HG02852 (cell line): ENCODE results near the gene CTIF.

Source experiments
- ATAC-seq: cut with Tn5 transposase; IDR thresholded peaks from one replicate; pipeline ENCODE4 v1.9.1; 2021; ENCODE audit warnings: mild to moderate bottlenecking, moderate library complexity; ENCODE audit not compliant: unreplicated experiment

CTIF gene

GRCh38 chr18:48826806-48827205 lies 288.0 kb downstream of the CTIF start:
- no peak for ATAC-seq

- no peak for ATAC-seq
These were observed 288.7 kb downstream of the CTIF start for GRCh38 chr18:48827291-48828193.

DNA sequence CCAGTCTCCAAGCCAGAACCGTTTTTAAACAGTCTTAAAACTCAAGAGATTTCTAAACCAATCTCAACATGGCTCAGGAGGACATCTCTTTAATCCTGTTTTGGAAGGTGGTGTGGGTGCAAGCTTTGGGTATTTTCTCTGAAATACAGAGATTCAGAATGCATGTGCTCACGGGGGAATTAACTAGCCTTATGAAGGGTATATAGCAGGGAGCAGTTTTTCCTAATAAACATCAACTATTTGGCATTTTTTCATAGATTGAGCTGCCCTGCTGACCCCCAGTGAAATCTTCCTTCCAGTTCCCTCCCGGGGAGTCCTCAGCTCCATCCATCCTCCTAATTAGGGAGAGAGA lies 289.3 kb downstream of the CTIF start:
- no peak for ATAC-seq

DNA sequence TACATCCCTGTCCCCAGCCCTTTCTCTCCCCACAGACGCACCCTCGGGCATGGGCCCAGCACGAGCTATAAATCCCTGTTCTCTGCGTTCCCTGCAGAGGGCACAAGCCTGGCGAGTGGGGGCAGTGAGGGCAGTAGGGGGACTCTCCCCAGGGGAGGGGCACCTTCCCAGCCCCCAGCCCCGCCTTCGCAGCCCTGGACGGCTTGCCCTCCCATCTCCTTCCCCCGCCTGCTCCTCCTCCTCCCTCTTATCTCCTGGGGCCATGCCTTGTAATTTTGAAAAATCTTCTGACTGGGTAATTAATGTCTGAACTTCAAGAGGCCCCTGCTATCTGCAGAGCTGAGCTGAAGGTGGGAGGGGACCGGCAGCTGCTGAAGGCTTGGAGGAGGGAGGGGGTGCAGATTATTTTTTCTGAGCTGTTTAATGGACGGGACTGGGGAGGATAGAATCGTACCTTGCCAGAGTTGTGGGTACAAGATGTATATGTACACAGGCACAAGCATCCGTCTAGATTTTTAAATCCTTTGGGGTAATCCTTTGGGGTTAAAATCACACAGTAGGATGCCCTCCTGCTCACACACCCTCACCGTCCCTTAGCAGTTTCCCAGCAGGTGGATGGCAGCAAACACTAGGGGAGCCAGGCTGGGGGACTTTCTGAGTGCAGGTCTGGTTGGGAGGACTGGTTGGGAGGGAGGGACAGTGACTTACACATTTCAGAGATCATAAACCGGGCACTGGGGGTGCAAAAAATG lies 290.0 kb downstream of the CTIF start:
- no peak for ATAC-seq

GRCh38 chr18:48829443-48830149 lies 290.8 kb downstream of the CTIF start:
- no peak for ATAC-seq

GRCh38 chr18:48831113-48831759 lies 292.4 kb downstream of the CTIF start:
- ATAC-seq = no peak

- ATAC-seq = no peak
These were observed 293.0 kb downstream of the CTIF start for GRCh38 chr18:48831802-48832201.

DNA sequence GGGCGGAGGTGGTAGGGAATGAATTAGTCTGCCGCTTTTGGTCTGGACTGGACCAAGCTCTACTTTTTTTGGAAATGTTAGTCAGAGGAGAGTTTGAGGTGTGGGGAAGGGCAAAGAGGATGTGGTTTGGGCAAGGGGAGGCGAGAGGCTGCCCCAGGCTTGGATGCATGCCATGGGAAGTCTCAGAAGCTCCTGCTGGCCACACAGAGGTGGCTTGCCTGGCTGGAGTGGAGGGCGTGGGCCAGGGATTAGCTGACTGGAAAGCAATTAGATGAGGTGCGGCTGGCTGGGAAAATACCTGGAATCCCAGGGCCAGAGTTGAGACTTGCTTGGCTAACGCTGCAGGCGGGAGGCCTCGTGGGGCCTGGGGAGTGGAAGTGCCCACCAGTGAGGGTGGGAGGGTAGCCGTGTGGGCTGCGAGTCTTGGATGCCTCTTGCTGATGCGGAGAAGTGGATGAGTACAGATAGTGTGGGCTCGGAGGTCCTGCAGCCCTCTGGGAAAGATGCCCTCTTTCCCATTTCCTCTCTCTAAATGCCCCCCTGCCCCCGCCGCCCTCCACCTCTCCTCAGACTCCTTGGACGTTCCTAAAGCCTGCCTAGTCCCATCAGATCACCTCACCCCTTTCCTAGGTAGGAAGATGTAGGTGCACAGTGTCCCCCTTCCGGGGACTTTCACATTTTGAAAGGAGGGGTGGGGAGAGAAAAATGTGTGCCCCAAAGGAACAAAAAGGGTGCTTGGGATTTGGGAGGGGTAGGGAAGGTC lies 294.3 kb downstream of the CTIF start:
- no peak for ATAC-seq

DNA sequence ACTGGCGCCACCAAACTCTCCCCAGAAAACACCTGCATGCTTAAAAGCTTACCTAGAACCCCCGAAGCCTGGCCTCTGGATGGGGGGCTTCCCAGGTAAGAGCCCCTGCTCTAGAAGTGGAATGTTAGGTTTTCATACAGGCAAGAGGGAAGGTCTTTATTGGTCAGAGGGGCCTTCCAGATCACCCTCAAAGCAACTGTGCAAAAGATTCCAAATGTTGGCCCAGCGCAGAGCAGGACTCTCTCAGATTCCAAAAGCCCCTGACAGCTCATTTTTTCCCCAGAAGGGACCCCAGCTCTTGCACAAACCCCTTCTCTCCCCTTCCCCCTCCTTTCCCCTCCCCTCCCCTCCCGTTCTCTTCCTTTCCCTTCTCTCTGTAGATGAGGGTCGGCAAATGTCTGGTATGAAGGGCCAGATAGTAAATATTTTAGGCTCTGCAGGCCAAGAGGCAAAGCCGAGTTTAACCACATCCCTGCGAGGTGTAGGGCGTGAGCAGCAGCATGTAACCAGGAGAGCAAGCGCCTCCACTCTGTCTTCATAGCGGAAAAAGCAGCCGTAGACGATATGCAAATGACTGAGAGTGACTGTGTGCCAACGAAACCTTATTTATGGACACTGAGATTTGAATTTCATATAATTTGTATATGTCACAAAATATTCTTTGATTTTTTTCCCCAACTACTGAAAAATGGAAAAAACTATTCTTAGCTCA lies 295.0 kb downstream of the CTIF start:
- ATAC-seq = peak; percentile 83

DNA sequence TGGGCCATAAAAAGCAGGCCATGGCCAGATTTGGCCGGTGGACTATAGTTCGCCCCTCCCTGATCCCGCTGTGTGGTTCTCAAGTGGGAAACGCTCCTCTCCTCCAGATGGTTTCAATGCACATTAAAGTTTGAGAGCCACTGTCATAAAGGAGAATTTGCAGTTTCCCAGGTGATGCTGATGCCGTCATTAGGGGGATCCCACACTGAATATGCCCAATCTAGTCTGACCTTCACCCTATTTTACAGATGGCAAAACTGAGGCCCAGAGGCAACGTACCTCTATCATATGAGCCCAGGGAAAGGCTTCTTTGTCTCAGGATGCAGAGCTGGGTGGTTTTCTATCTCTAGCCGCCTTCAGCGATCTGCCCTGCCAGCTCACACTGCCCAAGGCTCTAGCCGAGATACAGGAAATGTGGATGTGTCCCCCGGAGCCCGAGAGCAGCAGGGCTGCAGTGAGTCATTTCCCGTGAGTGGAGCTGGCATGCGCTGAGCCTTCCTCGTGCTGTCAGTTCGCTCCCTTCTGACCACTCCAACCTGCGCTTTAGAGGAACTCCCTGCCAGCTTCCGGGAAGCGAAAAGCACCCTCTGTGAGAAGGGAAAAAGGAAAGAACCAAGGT lies 295.7 kb downstream of the CTIF start:
- peak; percentile 53 for ATAC-seq

GRCh38 chr18:48835119-48835518 lies 296.3 kb downstream of the CTIF start:
- ATAC-seq = no peak

- ATAC-seq = no peak
These were observed 296.9 kb downstream of the CTIF start for GRCh38 chr18:48835745-48836170.

GRCh38 chr18:48836231-48836805 lies 297.5 kb downstream of the CTIF start:
- ATAC-seq = no peak

DNA sequence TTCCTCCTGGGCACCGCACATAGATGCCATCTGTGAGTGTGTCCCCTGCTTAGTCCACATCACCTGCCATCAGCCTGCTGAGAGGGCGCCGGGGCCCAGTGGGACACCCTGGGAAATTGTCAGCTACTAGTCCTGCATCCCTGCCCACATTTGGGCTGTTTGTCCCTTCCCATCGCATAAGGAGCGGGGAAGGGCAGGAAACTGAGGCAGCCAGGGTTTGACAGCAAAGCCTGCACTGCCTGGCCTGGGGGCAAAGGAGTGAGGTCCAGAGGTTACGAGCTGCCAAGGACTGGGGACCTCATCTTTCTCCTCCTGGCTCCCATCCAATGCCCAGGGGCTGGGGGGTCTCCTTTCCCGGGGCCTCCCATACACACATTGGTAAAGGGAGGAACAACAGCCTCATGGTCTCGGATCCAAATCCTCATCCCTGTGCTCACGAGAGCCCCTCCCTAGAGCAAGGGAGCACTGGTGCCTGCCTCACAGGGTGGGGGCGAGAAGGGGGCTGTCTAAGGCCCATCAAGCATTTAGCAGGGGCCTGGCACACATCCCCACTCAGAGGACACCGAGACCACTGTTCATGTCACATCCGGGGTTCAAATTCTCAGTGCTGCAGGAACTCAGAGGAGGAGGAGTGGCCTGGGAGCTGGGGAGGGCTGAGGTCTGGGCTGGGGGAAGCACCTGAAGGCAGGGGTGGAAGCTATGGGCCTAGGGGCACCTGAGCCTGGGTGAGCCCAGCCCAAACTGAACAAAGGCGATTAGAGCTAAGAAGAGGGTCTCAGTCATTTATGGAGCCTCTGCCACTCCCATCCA lies 298.2 kb downstream of the CTIF start:
- ATAC-seq = no peak

DNA sequence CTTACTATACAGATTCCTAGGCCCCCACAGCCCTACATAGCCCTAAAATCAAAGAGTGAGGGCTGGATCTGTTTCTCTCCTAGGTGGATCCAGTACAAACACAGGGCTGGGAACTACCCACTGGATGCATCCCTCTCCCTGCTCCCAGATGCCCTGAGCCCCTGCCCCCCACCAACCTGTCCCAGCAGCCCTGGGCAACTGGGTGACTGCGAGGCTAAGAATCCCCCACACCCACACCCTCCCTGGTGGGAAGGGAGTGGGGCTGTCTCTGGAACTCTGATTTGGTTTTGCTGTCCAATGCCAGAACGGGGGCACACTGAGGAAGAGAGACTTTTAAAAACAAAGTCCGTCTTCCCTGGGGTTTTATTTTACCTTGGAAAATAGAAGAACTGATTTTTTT lies 298.8 kb downstream of the CTIF start:
- ATAC-seq = no peak

GRCh38 chr18:48838166-48838775 lies 299.4 kb downstream of the CTIF start:
- ATAC-seq = no peak

DNA sequence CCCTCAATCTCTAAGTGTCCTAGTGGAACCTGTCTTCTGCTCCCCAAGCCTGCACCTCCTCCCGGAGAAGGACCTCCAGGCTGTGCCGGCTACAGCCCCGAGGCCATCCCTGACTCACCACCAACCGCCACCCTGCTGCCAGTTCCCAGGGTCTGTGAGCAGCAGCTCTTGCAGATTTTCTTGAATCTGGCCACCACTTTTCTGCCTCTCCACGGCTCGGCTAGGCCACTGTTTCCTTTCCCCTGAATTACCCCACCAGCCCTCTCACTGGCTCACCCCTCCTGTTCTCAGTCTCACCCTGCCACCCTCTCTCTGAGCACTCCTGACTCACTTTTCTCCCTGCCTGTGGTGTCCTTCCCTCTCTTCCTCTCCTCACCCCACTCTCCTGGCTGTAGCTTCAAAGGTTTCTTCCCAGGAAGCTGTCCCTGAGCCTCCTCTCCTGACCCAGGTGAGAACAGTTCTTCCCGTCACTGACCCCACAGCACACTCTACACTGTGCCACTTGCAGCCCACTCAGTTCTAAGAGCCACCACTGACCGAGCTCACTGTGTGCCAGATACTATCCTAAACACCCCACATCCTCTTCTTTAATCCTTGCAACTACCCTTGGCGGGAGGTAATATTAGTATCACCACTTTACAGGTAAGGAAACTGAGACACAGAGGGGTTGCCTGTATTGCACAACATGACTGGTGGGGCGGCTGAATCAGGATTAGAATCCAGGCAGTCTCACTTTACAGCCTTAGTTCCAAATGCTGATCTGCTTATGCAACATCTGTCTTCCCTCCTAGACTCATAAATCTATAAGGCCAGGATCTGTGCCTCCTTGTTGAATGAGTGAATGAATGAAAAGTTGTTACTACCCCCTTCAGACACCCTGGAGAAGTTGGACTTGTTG lies 300.3 kb downstream of the CTIF start:
- no peak for ATAC-seq
